NCI-H510A treated with DMSO at 0.1 percent for 48 hours (cell line): ENCODE data around the gene NCR2.
"Not testable (repeated sequence)": the region's sequence is repeated elsewhere in the genome, so short reads cannot be mapped to it uniquely, and the experiment has no call there.

Source experiments
- DNase-seq: peaks from one replicate; lab custom pipeline; 2025; lab: John Stamatoyannopoulos, UW

NCR2 gene, protein sequence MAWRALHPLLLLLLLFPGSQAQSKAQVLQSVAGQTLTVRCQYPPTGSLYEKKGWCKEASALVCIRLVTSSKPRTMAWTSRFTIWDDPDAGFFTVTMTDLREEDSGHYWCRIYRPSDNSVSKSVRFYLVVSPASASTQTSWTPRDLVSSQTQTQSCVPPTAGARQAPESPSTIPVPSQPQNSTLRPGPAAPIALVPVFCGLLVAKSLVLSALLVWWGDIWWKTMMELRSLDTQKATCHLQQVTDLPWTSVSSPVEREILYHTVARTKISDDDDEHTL

GRCh38 chr6:41335296-41335695 lies at the start of gene NCR2:
Gene NCR2, plus strand, starts transcription at chr6:41335608. Its CDS starts 269 bp downstream, at chr6:41335877.
- no peak for DNase-seq

DNA sequence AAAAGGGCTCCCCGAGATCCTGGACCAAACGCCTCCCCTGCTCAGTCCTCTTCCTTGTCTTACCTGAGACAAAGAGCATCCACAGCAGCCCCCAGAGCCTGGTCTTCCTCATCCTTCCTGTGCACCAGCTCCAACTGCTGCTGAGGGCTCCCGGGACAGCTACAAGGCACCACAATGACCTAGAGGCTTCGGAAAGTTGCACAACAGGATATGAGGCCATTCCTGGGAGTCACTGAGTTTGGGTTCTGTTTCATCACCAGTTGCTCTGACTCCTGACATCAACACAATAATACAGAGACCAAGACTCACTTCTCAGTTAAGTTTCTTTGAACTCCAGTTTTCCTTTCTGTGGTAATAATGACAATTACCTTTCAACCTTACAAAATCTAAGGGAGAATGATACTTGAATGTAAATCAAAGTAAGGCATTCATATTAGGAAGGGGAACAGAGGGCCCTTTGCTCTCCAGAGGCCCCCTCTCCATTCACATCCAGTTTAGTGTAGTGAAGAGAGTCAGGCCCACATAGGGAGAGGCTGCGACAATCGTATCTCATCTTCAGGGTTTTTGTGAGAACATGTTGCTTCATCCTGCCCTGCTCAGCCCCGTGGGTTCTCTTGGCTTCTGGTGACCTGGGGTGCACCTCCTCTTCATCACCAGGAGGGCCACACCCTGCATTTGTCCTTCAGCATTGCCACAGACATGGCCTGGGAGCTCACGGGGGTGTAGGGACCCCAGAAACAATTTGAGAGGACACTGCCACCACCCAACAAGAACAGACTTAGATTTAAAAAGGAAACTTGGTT lies 48.7 kb upstream of the NCR2 start, which contains the start of gene TREM1:
Gene TREM1, minus strand, starts transcription at position 139 of the 803 bp plus-strand sequence. Its CDS starts 27 bp downstream, at position 112.
- peak; percentile 71 for DNase-seq

- DNase-seq = peak; percentile 99
Measured at GRCh38 chr6:41288030-41288753, 47.2 kb upstream of the NCR2 start.

DNA sequence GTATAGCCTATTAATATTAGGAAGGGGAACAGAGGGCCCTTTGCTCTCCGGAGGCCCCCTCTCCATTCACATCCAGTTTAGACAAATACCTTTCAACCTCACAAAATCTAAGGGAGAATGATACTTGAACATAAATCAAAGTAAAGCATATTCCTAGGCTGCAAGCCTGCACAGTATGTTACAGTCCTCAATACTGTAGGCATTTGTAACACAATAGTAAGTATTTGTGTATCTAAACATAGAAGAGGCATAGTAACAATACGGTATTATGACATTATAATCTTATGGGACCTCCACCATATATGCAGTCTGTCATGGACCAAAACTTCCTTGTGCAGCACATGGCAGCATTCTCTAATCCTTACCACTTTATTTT lies 46.7 kb upstream of the NCR2 start:
- no peak for DNase-seq

- peak; percentile 64 for DNase-seq
Measured at GRCh38 chr6:41289815-41290214, 45.6 kb upstream of the NCR2 start.

GRCh38 chr6:41291717-41292116 lies 43.7 kb upstream of the NCR2 start:
- DNase-seq = no peak

- no peak for DNase-seq
Measured at GRCh38 chr6:41294214-41294872, 41.1 kb upstream of the NCR2 start.

DNA sequence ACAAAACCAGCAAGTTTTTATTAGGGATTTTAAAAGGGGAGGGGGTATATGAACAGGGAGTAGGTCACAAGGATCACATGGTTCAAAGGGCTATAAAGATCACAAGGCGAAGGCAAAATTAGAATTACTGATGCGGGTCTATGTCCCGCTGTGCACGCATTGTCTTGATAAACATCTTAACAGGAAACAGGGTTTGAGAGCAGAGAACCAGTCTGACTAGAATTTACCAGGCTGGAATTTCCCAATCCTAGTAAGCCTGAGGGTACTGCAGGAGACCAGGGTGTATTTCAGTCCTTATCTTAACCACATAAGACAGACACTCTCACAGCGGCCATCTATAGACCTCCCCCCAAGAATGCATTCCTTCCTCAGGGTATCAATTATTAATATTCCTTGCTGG lies 38.2 kb upstream of the NCR2 start:
- DNase-seq = not testable (repeated sequence)

GRCh38 chr6:41298785-41299502 lies 36.5 kb upstream of the NCR2 start:
- DNase-seq = no peak

DNA sequence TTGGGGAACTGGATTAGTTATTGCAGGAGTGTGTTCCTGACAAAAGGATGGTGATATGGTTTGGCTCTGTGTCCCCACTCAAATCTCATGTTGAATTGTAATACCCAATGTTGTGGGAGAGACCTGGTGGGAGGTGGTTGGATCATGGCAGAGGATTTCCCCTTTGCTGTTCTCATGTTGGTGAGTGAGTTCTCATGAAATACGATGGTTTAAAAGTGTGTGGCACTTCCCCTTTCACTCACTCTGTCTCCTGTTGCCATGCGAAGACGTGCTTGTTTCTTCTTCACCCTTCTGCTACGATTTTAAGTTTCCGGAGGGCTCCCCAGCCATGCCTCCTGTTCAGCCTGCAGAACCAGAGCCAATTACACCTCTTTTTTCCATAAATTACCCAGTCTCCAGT lies 32.8 kb upstream of the NCR2 start:
- no peak for DNase-seq

- DNase-seq = peak; percentile 95
Measured at GRCh38 chr6:41306187-41306854, 29.1 kb upstream of the NCR2 start.

GRCh38 chr6:41315203-41315602 lies 20.2 kb upstream of the NCR2 start:
- no peak for DNase-seq

GRCh38 chr6:41315943-41316620 lies 19.3 kb upstream of the NCR2 start:
- DNase-seq = no peak

DNA sequence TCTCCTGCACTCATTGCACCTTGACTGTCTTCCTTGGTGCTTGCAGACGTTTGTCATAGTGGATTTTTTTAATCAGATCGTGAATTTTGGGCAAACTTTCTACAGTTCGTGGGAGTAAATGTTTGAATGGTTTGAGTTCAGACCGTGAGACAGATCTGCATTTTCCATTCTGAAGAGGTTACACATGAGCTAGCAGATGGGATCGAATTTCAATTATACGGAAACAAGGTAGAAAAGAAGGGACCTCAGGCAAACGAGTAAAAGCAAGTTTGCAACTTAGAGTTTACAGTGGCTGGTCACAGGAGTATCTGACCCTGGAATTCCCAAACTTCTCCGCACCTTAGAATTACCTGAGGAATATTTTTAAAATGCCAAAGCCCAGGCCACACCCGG lies 17.2 kb upstream of the NCR2 start:
- DNase-seq = peak; percentile 96

GRCh38 chr6:41318654-41319565 lies 16.5 kb upstream of the NCR2 start:
- peak; percentile 96 for DNase-seq

DNA sequence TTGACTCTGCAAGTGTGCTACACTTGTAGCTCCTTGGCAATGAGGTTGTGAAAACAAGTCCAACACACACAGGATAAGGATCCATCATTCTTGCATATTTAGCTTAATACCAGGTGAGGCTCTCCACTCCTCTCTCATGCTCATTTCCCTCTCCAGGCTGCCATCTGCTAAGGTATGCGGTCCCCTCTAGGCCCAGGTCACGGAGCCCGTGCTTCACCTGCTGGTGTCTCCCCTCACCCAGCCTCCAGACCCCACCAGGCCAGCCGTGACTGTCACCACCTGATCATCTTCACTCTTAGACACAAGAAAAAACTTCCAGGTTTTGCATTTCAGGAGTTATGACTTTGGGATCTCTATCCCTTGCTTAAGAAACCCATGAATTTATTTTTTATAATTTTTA lies 14.2 kb upstream of the NCR2 start:
- DNase-seq = no peak

- no peak for DNase-seq
Measured at GRCh38 chr6:41325446-41326066, 9.9 kb upstream of the NCR2 start.

DNA sequence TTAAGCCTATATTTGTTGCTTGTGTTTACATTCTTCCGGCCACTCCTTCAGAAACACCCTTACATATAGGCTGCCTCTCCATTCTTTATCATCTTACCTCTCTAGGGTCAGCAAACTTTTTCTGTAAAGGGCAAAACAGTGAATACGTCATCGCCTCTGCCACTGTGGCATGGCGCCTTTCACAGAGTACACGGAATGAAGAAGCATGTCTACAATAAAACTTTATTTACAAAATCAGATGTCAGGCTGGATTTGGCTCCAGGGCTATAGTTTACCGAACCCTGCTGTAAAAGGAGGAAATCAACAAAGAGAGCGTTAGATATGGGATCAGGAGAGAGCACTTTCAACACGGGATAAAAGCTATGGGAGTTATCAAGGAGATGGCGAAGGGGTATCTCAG lies 9.3 kb upstream of the NCR2 start:
- no peak for DNase-seq

GRCh38 chr6:41327177-41327576 lies 8.2 kb upstream of the NCR2 start:
- DNase-seq = no peak
